Hepatocyte (in vitro differentiated cells): ENCODE data around the gene ZDHHC14. TPM values are rescaled to one million over a fixed set of nuclear protein-coding genes. Genes with fewer than 3 reads are reported as not detected.
A peak's percentile ranks its signal among the peaks of the same experiment; 100 is the strongest.

Experiments
- DNase-seq: peaks from one replicate; pipeline ENCODE4 v3.0.0-alpha.2; 2016; ENCODE audit warnings: low spot score
- H2AFZ ChIP-seq: fragments of 200-600 bp; sonication (generic); 2 replicates; pipeline ENCODE4 v1.6.0; 2016; ENCODE audit warnings: antibody characterized with exemption, mild to moderate bottlenecking
- H3K27ac ChIP-seq: fragments of 200-600 bp; sonication (generic); 2 replicates; pipeline ENCODE4 v1.5.1; 2016; ENCODE audit warnings: mild to moderate bottlenecking
- H3K27me3 ChIP-seq: fragments of 200-600 bp; sonication (generic); 2 replicates; pipeline ENCODE4 v1.6.1; 2016
- H3K36me3 ChIP-seq: fragments of 200-600 bp; sonication (generic); replicated peaks from 2 replicates; pipeline ENCODE4 v1.5.1; 2016; ENCODE audit warnings: low read depth; ENCODE audit not compliant: insufficient read depth
- H3K4me1 ChIP-seq: fragments of 200-600 bp; sonication (generic); 2 replicates; pipeline ENCODE4 v1.5.1; 2016; ENCODE audit warnings: mild to moderate bottlenecking, moderate library complexity; ENCODE audit not compliant: insufficient read depth
- H3K4me2 ChIP-seq: fragments of 200-600 bp; sonication (generic); 2 replicates; pipeline ENCODE4 v1.6.0; 2016
- H3K4me3 ChIP-seq: fragments of 200-600 bp; sonication (generic); 2 replicates; pipeline ENCODE4 v1.5.1; 2016; ENCODE audit warnings: mild to moderate bottlenecking
- H3K79me2 ChIP-seq: fragments of 200-600 bp; sonication (generic); 2 replicates; pipeline ENCODE4 v1.6.0; 2017; ENCODE audit warnings: mild to moderate bottlenecking
- H3K9me2 ChIP-seq: fragments of 200-600 bp; sonication (generic); replicated peaks from 2 replicates; pipeline ENCODE4 v1.6.0; 2017; ENCODE audit warnings: mild to moderate bottlenecking; ENCODE audit not compliant: insufficient read depth
- H3K9me3 ChIP-seq: fragments of 200-600 bp; sonication (generic); 2 replicates; pipeline ENCODE4 v1.5.1; 2016; ENCODE audit warnings: low read depth, mild to moderate bottlenecking
- H4K20me1 ChIP-seq: fragments of 200-600 bp; sonication (generic); 2 replicates; pipeline ENCODE4 v1.6.0; 2016; ENCODE audit warnings: mild to moderate bottlenecking; ENCODE audit not compliant: insufficient read depth, poor library complexity, severe bottlenecking
- EZH2 ChIP-seq: fragments of 200-600 bp; sonication (generic); IDR thresholded peaks from 2 replicates; pipeline ENCODE4 v1.6.1; 2016; ENCODE audit warnings: antibody characterized with exemption, mild to moderate bottlenecking, borderline replicate concordance
- EZH2phosphoT487 ChIP-seq: fragments of 200-600 bp; sonication (generic); IDR thresholded peaks from one replicate; pipeline ENCODE4 v1.6.1; 2018; ENCODE audit warnings: antibody characterized with exemption, mild to moderate bottlenecking, low read depth, moderate library complexity; ENCODE audit not compliant: unreplicated experiment, severe bottlenecking
- WGBS: methylation state at CpG from one replicate; pipeline ENCODE4 v1.1.6; 2016; ENCODE audit warnings: low lambda C conversion rate; ENCODE audit errors: missing lambda C conversion rate; 5-methylcytosine and 5-hydroxymethylcytosine counted together
- polyA plus RNA-seq: library from polyadenylated mRNA; unstranded; fragments of >200 nt; fragmentation: Nextera tagmentation; extraction: Ambion mirVana; gene quantifications from 2 replicates; pipeline ENCODE4 v1.2.1, GENCODE V29; 2016
- total RNA-seq: library from RNA; depleted of rRNA; stranded (reverse); fragments of >200 nt; gene quantifications from 2 replicates; pipeline ENCODE4 v1.2.3, GENCODE V29; 2014
- TF ChIP-seq, protein P1 (sequence below): fragments of 200-600 bp; sonication (generic); IDR thresholded peaks from 2 replicates; pipeline ENCODE4 v1.5.1; 2016; ENCODE audit warnings: antibody characterized with exemption, mild to moderate bottlenecking; ENCODE audit not compliant: poor library complexity

Gene ZDHHC14
- total and polyA plus RNA-seq, 2 experiments from 2014 or later = 11.8 to 25.2 TPM

DNA sequence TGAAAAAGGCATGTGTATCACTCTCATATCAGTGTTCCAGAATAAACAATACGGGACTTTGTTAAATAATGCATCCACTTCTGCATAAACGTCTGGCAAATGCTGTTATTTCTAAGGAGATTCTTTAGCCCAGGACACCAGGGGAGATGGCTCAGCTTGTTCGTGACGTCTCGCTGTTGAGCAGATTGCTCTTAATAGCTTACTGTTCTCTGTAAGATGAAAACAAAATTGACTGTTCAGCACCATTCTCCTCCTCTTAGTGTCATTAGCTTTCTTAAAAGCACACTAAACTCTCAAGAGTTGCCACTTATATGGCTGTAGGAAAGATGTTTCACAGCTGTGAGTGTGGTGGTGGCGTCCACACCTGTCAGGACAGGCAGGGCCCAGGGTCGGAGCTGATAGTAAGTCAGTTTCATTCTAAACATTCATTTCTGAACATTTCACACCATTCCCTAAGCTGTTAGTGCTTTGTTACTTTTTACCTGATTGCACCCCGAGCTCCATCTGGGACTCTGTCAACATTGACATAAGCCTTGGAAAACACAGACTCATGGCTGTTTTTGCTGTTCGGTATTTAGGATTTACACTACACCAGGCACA is 132.1 kb downstream of the ZDHHC14 start:
- H3K9me2 ChIP-seq = no peaks in the 10 kb centered on the region
- H3K36me3 ChIP-seq = no peaks in the 10 kb centered on the region
- no peak overlapping the region for H3K4me3 ChIP-seq
- peaks cover 6% of the 10 kb centered on the region for H3K79me2 ChIP-seq
- H3K4me2 ChIP-seq = peak overlapping the region; percentile 45
- peaks cover 9% of the 10 kb centered on the region for H3K4me1 ChIP-seq
- peak; percentile 32 for DNase-seq
- no peaks in the 10 kb centered on the region for H4K20me1 ChIP-seq
- no peaks in the 10 kb centered on the region for H3K27me3 ChIP-seq
- H2AFZ ChIP-seq = no peak overlapping the region
- 46% methylated on average over 9 of the region's 9 CpGs for WGBS
- H3K27ac ChIP-seq = peak overlapping the region; percentile 58
- TF ChIP-seq, protein P1, sequence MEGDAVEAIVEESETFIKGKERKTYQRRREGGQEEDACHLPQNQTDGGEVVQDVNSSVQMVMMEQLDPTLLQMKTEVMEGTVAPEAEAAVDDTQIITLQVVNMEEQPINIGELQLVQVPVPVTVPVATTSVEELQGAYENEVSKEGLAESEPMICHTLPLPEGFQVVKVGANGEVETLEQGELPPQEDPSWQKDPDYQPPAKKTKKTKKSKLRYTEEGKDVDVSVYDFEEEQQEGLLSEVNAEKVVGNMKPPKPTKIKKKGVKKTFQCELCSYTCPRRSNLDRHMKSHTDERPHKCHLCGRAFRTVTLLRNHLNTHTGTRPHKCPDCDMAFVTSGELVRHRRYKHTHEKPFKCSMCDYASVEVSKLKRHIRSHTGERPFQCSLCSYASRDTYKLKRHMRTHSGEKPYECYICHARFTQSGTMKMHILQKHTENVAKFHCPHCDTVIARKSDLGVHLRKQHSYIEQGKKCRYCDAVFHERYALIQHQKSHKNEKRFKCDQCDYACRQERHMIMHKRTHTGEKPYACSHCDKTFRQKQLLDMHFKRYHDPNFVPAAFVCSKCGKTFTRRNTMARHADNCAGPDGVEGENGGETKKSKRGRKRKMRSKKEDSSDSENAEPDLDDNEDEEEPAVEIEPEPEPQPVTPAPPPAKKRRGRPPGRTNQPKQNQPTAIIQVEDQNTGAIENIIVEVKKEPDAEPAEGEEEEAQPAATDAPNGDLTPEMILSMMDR = no peak
- TF ChIP-seq EZH2 = no peak
- TF ChIP-seq EZH2phosphoT487 = no peak
- H3K9me3 ChIP-seq = no peaks in the 10 kb centered on the region

DNA sequence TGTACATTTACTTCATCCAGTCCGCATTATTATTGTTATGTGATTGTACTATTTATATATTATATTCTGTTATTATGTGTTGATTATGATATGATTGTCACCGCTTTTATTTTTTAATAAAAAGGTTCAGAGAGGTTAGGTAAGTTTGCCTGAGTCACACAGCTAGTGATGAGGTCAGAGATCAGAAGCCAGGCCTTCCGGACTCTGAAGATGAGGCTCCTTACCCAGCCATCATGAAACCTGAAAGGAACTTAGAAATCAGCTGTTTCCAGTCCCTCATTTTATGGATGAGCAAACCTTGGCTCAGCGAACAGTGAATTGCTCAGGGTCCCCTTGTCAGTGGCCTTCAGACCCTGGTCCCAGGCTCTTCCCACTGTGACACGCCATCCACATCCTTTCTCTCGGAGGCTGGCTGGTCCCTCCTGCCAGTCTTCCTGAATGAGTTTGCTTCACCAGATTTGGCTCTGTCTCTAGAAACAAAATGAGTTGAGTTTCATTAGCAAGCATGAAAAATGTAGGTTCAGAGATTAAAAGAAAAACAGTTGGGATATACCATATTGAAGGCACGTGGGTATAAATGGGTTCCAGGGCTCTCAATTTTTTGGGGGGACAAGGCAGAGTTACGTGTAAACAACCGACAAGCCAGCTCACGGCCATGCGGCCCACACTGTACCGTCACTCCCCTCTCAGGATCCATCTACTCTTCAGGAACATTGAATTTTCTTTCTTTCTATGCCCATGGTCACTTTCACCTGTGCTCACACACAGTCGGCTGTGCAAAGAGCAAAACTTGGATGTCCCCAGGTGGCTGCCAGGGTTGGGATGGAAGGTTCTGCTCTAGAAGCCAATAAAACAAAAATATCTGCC is 132.9 kb downstream of the ZDHHC14 start:
- no peak overlapping the region for H3K4me3 ChIP-seq
- WGBS = 94% methylated on average over 13 of the region's 13 CpGs
- peak overlapping the region; percentile 45 for H3K4me2 ChIP-seq
- H3K27me3 ChIP-seq = no peaks in the 10 kb centered on the region
- no peaks in the 10 kb centered on the region for H3K9me3 ChIP-seq
- H3K9me2 ChIP-seq = no peaks in the 10 kb centered on the region
- peaks cover 9% of the 10 kb centered on the region for H3K4me1 ChIP-seq
- peak overlapping the region; percentile 58 for H3K27ac ChIP-seq
- TF ChIP-seq EZH2phosphoT487 (no peak), EZH2 (no peak)
- TF ChIP-seq, protein P1 = no peak
- no peaks in the 10 kb centered on the region for H3K36me3 ChIP-seq
- H2AFZ ChIP-seq = no peak overlapping the region
- H4K20me1 ChIP-seq = no peaks in the 10 kb centered on the region
- H3K79me2 ChIP-seq = peaks cover 6% of the 10 kb centered on the region
- DNase-seq = no peak

DNA sequence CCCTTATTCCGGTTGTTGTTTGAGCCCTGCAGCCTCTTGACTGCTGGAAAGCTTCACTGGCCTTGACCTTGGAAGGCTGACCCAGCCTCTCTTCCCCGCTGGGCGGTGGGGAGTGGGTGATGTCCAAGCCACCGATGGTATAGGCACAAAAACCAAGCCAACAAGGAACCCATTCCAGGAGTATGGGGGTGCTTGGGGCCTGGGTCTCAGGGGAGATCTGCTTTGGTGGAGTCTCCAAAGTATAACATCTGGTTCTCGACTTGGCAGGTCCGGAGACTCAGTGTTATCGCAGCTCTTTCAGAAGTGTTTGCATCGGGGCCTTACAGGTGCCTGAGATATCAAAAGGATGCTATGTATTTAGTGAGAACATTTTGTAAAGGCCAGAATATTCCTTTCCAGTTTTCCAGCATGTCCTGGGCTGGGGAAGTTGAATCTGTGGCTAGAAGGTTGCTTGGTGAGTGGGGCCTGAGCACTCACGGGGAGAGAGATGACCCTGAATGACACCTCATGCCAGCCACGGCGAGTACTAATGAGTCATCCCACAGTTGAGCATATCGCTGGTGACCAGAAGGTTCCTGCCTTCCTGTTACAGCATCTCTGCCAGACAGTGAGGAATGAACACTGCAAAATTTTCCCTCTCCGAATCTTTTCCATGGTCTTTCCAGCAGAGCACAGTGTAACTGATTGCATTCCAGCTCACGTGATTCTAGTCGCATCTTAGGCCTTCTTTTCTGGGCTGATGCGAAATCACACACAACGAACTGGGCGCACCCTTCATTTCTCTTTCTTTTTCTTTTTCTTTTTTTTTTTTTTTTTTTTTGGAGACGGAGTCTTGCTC is 133.9 kb downstream of the ZDHHC14 start:
- Histone ChIP-seq H4K20me1 (no peaks in the 10 kb centered on the region), H3K79me2 (peaks cover 6% of the 10 kb centered on the region), H3K9me2 (no peaks in the 10 kb centered on the region), H3K4me2 (no peak overlapping the region), H3K27ac (no peak overlapping the region), H3K36me3 (no peaks in the 10 kb centered on the region), H3K9me3 (no peaks in the 10 kb centered on the region), H3K4me3 (no peak overlapping the region), H3K27me3 (no peaks in the 10 kb centered on the region), H2AFZ (no peak overlapping the region), H3K4me1 (peaks cover 9% of the 10 kb centered on the region)
- TF ChIP-seq EZH2phosphoT487 (no peak), EZH2 (no peak)
- TF ChIP-seq, protein P1 = no peak
- peak; percentile 35 for DNase-seq
- WGBS = 86% methylated on average over 18 of the region's 19 CpGs
